IPS DF 6.9 (cell line): Measurements from ENCODE around the gene MUSTN1.

Experiments used
- DNase-seq: peaks from one replicate; pipeline ENCODE4 v3.0.0-alpha.2; 2013; ENCODE audit warnings: low read depth, low spot score
- H3K27ac ChIP-seq: one replicate; pipeline ENCODE4 v1.5.1; 2013; ENCODE audit warnings: low read length, control low read depth
- H3K27me3 ChIP-seq: 2 replicates; pipeline ENCODE4 v1.6.1; 2013; ENCODE audit warnings: mild to moderate bottlenecking, low read length; ENCODE audit not compliant: control insufficient read depth, insufficient read depth
- H3K36me3 ChIP-seq: 2 replicates; pipeline ENCODE4 v1.6.1; 2013; ENCODE audit warnings: low read length; ENCODE audit not compliant: control insufficient read depth, insufficient read depth
- H3K4me1 ChIP-seq: 2 replicates; pipeline ENCODE4 v1.6.1; 2013; ENCODE audit warnings: low read length; ENCODE audit not compliant: control insufficient read depth, insufficient read depth
- H3K4me3 ChIP-seq: 2 replicates; pipeline ENCODE4 v1.5.1; 2013; ENCODE audit warnings: mild to moderate bottlenecking, low read length
- H3K9me3 ChIP-seq: 2 replicates; pipeline ENCODE4 v1.6.1; 2013; ENCODE audit warnings: low read length, inconsistent platforms; ENCODE audit not compliant: control insufficient read depth, insufficient read depth
- WGBS: extraction: QIAGEN DNeasy Blood & Tissue Kit; methylation state at CpG from one replicate; pipeline ENCODE4 v1.1.7; 2013; ENCODE audit warnings: mixed read lengths, missing lambda C conversion rate; ENCODE audit not compliant: insufficient read length, insufficient coverage; 5-methylcytosine and 5-hydroxymethylcytosine counted together

The MUSTN1 gene

GRCh38 chr3:52787672-52788625, 46.9 kb downstream of the MUSTN1 start:
- WGBS = no CpG with 5 or more reads among the region's 17 CpGs
- H3K27ac ChIP-seq = no peak overlapping the region
- no peaks in the 10 kb centered on the region for H3K4me1 ChIP-seq
- H3K27me3 ChIP-seq = no peaks in the 10 kb centered on the region
- H3K9me3 ChIP-seq = no peaks in the 10 kb centered on the region
- H3K36me3 ChIP-seq = no peaks in the 10 kb centered on the region
- no peak for DNase-seq
- no peak overlapping the region for H3K4me3 ChIP-seq

- Histone ChIP-seq H3K27me3 (no peaks in the 10 kb centered on the region), H3K9me3 (no peaks in the 10 kb centered on the region), H3K4me1 (no peaks in the 10 kb centered on the region), H3K27ac (no peak overlapping the region), H3K4me3 (no peak overlapping the region), H3K36me3 (no peaks in the 10 kb centered on the region)
- no peak for DNase-seq
- WGBS = no CpG with 5 or more reads among the region's 11 CpGs
Observed at GRCh38 chr3:52787246-52787645, 47.6 kb downstream of the MUSTN1 start.

- Histone ChIP-seq H3K27ac (no peak overlapping the region), H3K36me3 (no peaks in the 10 kb centered on the region), H3K4me1 (no peaks in the 10 kb centered on the region; the same call in 1 of the 2 replicates), H3K27me3 (no peaks in the 10 kb centered on the region), H3K9me3 (no peaks in the 10 kb centered on the region), H3K4me3 (no peak overlapping the region)
- no CpG with 5 or more reads among the region's 19 CpGs for WGBS
- DNase-seq = no peak
Observed at GRCh38 chr3:52786330-52787215, 48.2 kb downstream of the MUSTN1 start.

DNA sequence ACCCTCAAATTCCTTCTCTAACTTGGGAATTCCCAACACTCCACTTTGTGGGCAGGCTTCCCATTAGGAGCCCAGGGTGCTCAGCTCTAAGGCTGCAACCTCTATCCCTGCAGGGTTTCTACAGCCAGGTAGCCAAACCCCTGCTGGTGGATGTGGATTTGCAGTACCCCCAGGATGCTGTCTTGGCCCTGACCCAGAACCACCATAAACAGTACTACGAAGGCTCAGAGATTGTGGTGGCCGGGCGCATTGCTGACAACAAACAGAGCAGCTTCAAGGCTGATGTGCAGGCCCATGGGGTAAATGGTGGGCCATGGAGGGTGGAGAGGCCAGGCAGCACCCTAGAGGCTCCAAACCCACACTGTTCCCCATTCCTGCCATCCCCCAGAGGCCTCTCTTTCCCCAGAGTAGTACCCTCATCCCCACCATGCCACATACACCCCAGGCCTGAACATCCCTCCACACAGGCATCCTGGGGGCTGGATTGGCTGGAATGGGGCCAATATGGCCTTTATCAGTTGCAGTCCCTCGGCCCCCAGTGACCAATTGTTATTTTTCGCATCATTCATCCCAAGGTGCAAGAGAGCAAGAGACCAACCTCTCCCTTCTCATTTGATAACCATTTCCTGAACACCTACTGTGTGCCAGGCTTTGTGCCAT, 49.8 kb downstream of the MUSTN1 start:
- no peaks in the 10 kb centered on the region for H3K27me3 ChIP-seq
- no peak for DNase-seq
- H3K4me3 ChIP-seq = no peak overlapping the region
- H3K36me3 ChIP-seq = no peaks in the 10 kb centered on the region
- no peaks in the 10 kb centered on the region; the same call in 1 of the 2 replicates for H3K4me1 ChIP-seq
- WGBS = no CpG with 5 or more reads among the region's 5 CpGs
- H3K9me3 ChIP-seq = no peaks in the 10 kb centered on the region
- no peak overlapping the region for H3K27ac ChIP-seq

DNA sequence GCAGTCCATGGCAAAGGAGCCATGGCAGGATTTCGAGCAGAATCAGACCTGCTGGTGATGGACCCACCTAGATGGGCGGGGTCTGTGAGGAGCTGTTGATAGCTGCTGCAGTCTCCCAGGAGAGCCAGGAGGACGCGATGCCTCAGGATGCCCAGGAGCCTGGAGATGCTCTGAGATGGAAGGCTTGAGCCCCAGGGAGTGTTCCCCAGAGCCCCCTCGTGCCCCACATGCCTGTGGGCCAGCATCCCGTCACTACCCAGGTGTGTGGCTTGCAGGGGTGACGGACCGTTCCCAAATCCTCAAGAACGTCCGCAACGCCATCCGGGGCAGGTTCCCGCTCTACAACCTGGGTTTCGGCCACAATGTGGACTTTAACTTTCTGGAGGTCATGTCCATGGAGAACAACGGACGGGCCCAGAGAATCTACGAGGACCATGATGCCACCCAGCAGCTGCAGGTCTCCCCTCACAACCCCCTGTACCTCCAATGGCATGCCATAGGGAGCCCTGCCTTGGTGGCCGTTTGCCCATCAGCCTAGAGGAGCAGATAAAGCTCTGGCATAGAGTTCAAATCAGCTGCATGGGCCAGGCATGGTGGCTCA, 50.7 kb downstream of the MUSTN1 start:
- Histone ChIP-seq H3K27me3 (no peaks in the 10 kb centered on the region), H3K4me1 (no peaks in the 10 kb centered on the region; the same call in 1 of the 2 replicates)

GRCh38 chr3:52783211-52783555, 51.6 kb downstream of the MUSTN1 start:
- Histone ChIP-seq H3K36me3 (no peaks in the 10 kb centered on the region), H3K27ac (no peak overlapping the region), H3K4me3 (no peak overlapping the region), H3K27me3 (no peaks in the 10 kb centered on the region), H3K4me1 (no peaks in the 10 kb centered on the region; the same call in 1 of the 2 replicates), H3K9me3 (no peaks in the 10 kb centered on the region)
- no CpG with 5 or more reads among the region's 3 CpGs for WGBS
- no peak for DNase-seq

More for the DNA sequence above, 50.7 kb downstream of the MUSTN1 start:
- WGBS = no CpG with 5 or more reads among the region's 18 CpGs
- H3K27ac ChIP-seq = no peak overlapping the region
- H3K9me3 ChIP-seq = no peaks in the 10 kb centered on the region
- H3K36me3 ChIP-seq = no peaks in the 10 kb centered on the region
- no peak for DNase-seq
- no peak overlapping the region for H3K4me3 ChIP-seq
